Measurements from ENCODE around the gene MRRF.
"Not testable (repeated sequence)": the region's sequence is repeated elsewhere in the genome, so short reads cannot be mapped to it uniquely, and the experiment has no call there.

Gene MRRF

DNA sequence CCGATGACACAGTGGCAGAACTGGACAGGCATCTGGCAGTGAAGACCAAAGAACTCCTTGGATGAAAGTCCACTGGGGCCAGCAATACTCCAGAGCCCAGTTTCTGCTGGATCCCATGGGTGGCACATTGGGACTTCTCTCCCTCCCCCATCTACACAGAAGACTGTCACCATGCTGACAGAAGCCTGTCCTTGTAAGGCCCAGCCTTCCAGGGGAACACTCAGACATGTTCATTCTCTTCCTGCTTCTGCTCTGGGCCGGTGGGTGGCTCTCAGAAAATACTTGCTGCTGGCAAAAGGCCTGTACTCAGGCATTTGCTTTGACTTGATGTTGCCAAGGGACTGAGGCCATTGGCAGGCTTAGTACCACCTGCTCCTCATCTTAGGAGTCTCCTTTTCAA lies 57.9 kb downstream of the MRRF start:
- no peak for DNase-seq
- CTCF ChIA-PET = no interaction called here
- no peaks in the 10 kb centered on the region for H3K4me1 Mint-ChIP-seq
- no peaks in the 10 kb centered on the region for H3K9me3 Mint-ChIP-seq
- no peak overlapping the region for H3K4me3 Mint-ChIP-seq
- no peaks in the 10 kb centered on the region for H3K27me3 Mint-ChIP-seq
- peaks cover 12% of the 10 kb centered on the region for H3K36me3 Mint-ChIP-seq
- H3K27ac Mint-ChIP-seq = no peak overlapping the region

DNA sequence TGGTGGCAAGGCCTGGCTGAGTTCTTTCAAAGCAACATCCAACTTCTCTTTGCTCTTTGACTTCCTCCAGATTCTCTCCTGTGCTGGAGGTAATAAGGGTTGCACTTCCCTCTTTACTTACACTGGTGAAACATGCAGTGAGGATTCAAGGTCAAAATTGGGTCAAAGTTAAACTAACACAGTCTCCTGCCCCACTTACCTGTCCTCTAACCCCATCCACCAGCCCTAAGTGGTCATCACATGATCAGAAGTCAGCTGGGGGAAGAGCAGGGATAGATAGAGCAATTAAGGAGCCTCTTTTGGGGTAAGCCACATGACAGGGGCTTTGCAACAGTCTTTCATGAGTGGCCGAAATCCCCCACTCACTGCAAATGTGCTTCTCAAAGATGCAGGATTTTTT lies 60.0 kb downstream of the MRRF start:
- H3K27me3 Mint-ChIP-seq, DNase-seq, H3K27ac Mint-ChIP-seq, CTCF ChIA-PET, H3K9me3 Mint-ChIP-seq, H3K4me3 Mint-ChIP-seq, H3K4me1 Mint-ChIP-seq: not testable (repeated sequence)
- H3K36me3 Mint-ChIP-seq = peaks cover 14% of the 10 kb centered on the region

DNA sequence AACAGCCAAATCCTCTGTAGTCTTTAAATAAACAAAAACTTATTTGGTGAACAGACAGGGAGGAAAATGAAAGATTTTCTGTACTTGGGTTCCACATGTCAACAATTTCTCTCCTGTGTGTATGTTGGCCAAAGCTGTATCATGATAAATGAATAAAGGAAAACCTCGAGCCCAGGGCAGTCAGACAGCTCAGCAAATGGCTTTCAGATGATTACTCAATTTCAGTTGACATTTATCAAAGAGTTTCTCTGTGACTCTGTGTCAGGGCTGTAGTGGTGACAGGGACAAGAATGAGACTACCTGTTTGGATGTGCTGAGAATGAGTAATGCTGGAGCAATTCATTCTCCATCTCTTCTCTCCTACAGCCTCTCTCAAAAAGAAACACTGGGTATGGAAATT lies 60.4 kb downstream of the MRRF start:
- CTCF ChIA-PET = no interaction called here
- Mint-ChIP-seq H3K4me3 (no peak overlapping the region), H3K36me3 (peaks cover 15% of the 10 kb centered on the region), H3K27me3 (no peaks in the 10 kb centered on the region), H3K9me3 (no peaks in the 10 kb centered on the region), H3K27ac (no peak overlapping the region), H3K4me1 (no peaks in the 10 kb centered on the region)
- DNase-seq = no peak

DNA sequence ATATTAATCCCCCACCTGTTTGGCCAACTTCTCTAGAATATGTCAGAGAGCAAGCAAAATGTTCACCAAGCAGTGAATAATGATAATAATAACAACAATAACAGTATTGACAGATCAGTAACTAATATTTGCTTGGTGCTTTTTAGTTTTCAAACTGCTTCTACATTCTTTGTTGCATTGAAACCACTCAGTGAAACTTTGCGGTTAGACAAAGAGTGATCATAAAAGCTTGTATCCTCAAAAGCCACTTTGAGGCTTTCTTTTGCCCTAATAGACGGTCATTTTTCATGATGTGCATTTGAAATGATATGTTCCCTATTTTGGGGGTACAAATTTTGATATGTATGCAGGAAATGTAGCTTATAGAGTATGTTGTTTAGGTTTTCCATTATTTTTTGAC lies 62.5 kb downstream of the MRRF start:
- H3K36me3 Mint-ChIP-seq = peaks cover 15% of the 10 kb centered on the region

DNA sequence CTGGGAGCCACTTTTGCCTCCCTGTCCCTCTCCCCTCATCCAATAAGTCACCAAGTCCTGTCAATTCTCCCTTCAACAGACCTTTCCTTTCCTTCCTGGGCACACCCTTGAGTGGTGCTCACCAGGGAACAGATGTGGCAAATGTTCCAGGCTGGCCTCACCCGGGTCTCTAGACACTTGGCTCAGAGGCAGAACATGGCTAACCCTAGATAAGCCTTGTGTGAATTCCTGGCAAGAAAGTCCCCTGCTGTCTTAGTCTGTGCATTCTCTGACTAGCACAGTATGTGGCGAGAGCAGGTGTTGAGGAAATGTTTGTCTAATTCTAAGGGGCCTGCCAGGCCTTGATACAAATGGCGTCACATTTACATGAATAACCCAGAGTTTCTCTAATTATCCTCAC lies 64.9 kb downstream of the MRRF start:
- DNase-seq = no peak
- Mint-ChIP-seq H3K27me3 (no peaks in the 10 kb centered on the region), H3K36me3 (peaks cover 6% of the 10 kb centered on the region), H3K4me1 (no peaks in the 10 kb centered on the region), H3K4me3 (no peak overlapping the region), H3K27ac (no peak overlapping the region), H3K9me3 (no peaks in the 10 kb centered on the region)
- CTCF ChIA-PET = interaction anchor here (0.6 kb wide), 1 partner anchor 90 kb away, joined by 3 read pairs; no protein-coding TSS in a partner anchor

More for the DNA sequence above, 62.5 kb downstream of the MRRF start:
- no peaks in the 10 kb centered on the region for H3K9me3 Mint-ChIP-seq
- no peak overlapping the region for H3K27ac Mint-ChIP-seq
- no peak for DNase-seq
- H3K4me1 Mint-ChIP-seq = no peaks in the 10 kb centered on the region
- CTCF ChIA-PET = no interaction called here
- no peaks in the 10 kb centered on the region for H3K27me3 Mint-ChIP-seq
- H3K4me3 Mint-ChIP-seq = no peak overlapping the region

DNA sequence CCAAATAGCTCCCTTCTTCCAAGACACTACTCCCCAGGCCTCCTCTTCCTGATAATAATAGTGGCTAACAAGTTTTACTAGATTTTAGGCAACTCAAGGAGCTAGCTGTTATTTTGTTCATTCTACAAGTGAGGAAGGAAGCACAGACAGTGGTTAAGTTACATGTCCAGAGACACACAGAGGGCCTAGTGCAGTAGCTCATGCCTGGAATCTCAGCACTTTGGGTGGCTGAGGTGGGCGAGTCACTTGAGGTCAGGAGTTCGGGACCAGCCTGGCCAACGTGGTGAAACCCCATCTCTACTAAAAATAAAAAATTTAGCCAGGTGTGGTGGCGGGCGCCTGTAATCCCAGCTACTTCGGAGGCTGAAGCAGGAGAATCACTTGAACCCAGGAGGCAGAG lies 65.8 kb downstream of the MRRF start:
- not testable (repeated sequence) for DNase-seq, H3K4me3 Mint-ChIP-seq, H3K36me3 Mint-ChIP-seq, H3K27ac Mint-ChIP-seq, H3K27me3 Mint-ChIP-seq, H3K9me3 Mint-ChIP-seq, H3K4me1 Mint-ChIP-seq
- CTCF ChIA-PET = interaction anchor here (1.4 kb wide), 1 partner anchor 206 kb away, joined by 4 read pairs; no protein-coding TSS in a partner anchor

DNA sequence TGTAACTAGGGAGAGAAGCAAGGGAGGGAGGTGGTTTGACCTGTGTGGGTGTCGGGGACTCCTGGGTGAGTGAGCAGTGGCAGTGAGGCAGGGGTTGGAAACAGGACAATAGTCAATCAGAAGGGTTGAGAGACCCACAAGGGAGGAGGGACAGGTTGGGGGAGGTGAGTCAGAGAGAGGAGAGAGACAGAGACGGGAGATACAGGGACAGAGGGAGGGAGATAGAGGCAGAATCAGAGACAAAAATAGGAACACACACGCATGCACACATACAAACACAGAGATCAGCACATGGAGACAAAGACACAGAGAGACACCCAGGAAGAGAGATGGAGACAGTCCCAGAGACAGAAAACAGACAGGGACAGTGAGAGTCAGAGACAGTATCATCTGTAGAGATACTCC lies 66.8 kb downstream of the MRRF start:
- DNase-seq = no peak
- no peaks in the 10 kb centered on the region for H3K27me3 Mint-ChIP-seq
- H3K9me3 Mint-ChIP-seq = no peaks in the 10 kb centered on the region
- no peak overlapping the region for H3K4me3 Mint-ChIP-seq
- H3K4me1 Mint-ChIP-seq = no peaks in the 10 kb centered on the region
- H3K27ac Mint-ChIP-seq = no peak overlapping the region
- CTCF ChIA-PET = no interaction called here
- peaks cover 3% of the 10 kb centered on the region for H3K36me3 Mint-ChIP-seq

DNA sequence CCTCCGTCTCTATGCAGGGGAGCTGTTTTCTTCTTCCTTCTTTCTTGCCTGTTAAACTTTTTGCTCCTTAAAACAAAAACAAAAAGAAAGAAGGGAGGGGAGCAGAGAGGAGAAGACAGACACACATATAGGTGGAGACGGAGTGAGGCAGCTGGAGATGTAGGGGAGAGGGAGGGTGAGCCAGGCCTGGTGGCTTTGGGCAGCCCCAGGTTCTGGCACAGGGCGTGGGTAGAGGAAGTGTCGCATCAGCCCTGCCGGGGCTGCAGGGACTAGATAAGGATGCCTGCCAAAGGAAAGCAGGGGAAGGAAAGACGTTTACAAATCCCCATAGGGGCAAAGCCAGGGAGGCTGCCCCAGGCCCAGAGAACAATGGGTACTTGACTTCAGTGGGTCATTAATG lies 67.4 kb downstream of the MRRF start:
- peaks cover 3% of the 10 kb centered on the region for H3K36me3 Mint-ChIP-seq
- H3K27ac Mint-ChIP-seq = no peak overlapping the region
- CTCF ChIA-PET = interaction anchor here (0.5 kb wide), 1 partner anchor 31 kb away, joined by 6 read pairs; no protein-coding TSS in a partner anchor
- no peaks in the 10 kb centered on the region for H3K4me1 Mint-ChIP-seq
- H3K27me3 Mint-ChIP-seq = no peaks in the 10 kb centered on the region
- no peaks in the 10 kb centered on the region for H3K9me3 Mint-ChIP-seq
- no peak overlapping the region for H3K4me3 Mint-ChIP-seq
- DNase-seq = no peak

DNA sequence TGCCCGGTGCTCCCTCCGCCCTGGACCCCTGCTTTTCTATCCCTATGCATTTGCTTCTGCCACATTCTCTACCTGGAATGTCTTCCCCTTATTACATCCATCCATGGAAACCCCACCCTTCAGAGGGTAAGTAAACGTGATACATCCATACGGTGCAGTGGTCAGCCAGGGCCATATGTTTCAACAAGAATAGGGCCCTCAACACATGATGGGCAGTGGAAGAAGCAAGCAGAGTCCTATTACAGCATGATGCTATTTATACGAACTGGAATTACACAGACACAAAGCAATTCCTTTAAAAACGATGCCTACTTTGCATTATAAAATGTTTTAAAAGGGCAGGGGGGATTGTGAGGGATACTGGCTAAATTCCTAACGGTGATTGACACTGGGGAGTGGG lies 68.0 kb downstream of the MRRF start:
- H3K4me3 Mint-ChIP-seq = no peak overlapping the region
- no peak for DNase-seq
- H3K4me1 Mint-ChIP-seq = no peaks in the 10 kb centered on the region
- H3K27me3 Mint-ChIP-seq = no peaks in the 10 kb centered on the region
- peaks cover 3% of the 10 kb centered on the region for H3K36me3 Mint-ChIP-seq
- H3K27ac Mint-ChIP-seq = no peak overlapping the region
- H3K9me3 Mint-ChIP-seq = no peaks in the 10 kb centered on the region
- CTCF ChIA-PET = interaction anchor here (0.5 kb wide), 1 partner anchor 31 kb away, joined by 6 read pairs; no protein-coding TSS in a partner anchor

DNA sequence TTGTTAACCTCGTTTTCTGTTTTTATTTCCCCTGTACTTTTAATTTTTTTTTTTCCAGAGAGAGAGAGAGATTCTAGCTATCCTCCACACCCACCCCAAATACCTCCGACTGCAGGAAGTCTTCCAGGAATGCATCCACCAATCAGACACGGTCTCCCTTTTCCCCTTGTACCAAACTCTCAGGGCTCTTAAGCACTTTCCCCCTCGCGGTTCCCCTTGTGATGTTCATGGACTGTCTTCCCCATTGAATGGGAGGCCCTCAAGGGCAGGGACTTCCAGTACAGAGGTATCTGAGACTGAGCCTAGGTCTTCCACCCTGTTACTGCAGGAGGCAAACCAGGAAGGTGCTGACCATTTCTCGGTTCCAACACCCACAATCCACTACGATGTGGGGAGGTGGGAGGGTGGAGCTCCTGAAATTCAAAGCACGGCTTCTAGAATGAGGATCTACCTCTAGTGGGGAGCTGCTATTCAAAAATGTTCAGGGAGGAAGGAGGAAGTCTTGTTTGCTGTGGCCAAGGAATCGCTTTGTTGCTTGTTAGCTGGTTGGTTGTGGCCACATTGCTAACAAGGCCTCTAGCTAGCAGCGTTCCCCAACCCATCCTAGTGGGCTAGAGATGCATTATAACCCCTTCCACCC lies 68.6 kb downstream of the MRRF start:
- Mint-ChIP-seq H3K4me1 (no peaks in the 10 kb centered on the region), H3K4me3 (no peak overlapping the region)

DNA sequence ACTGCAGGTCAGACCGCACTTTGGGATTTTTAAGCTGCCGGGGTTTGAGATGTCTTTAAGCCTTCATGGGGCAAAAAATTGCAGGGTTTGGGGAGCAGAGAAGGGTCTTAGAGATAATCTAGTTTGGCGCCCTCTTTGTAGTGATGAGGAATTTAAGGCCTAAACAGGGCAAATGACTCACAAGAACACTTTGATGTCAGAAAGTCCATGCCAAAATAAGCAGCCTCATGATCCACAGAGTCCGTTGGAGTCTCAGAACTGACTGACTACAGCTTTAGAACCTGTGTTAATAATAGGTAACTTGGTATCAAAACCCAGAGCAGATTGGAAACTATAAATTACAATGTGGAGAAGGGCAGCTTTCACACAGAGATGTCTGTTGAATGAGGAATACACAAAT lies 70.2 kb downstream of the MRRF start:
- Mint-ChIP-seq H3K4me1 (no peaks in the 10 kb centered on the region), H3K4me3 (no peak overlapping the region), H3K9me3 (no peaks in the 10 kb centered on the region), H3K27me3 (peaks cover 19% of the 10 kb centered on the region), H3K36me3 (no peaks in the 10 kb centered on the region), H3K27ac (no peak overlapping the region)
- CTCF ChIA-PET = no interaction called here
- DNase-seq = no peak

More for the DNA sequence above, 68.6 kb downstream of the MRRF start:
- H3K9me3 Mint-ChIP-seq = no peaks in the 10 kb centered on the region
- DNase-seq = no peak
- CTCF ChIA-PET = no interaction called here
- peaks cover 3% of the 10 kb centered on the region for H3K36me3 Mint-ChIP-seq
- H3K27me3 Mint-ChIP-seq = peaks cover 5% of the 10 kb centered on the region
- no peak overlapping the region for H3K27ac Mint-ChIP-seq

DNA sequence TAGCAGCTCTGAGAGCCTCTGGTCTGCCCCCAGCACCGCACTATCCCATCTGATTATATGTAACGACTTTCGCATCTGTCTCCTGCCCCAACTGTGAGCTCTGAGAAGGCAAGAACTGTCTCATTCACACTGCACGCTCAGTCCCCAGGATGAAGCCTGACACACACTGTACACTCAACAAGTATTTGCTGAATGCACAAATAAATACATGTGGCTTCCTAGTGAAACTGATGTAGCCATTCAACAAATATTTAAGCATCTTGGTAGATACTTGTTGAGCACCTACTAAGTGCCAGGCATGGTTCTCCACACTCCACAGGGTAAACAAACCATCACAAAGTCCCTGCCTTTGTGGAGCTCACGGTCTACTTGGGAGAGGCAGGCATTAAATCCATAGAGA lies 71.5 kb downstream of the MRRF start:
- H3K27ac Mint-ChIP-seq = no peak overlapping the region
- no peak overlapping the region for H3K4me3 Mint-ChIP-seq
- CTCF ChIA-PET = interaction anchor here (1.2 to 2.2 kb wide), 2 partner anchors 14 to 241 kb away, joined by 3 to 6 read pairs; no protein-coding TSS in a partner anchor
- H3K27me3 Mint-ChIP-seq = peaks cover 23% of the 10 kb centered on the region
- H3K4me1 Mint-ChIP-seq = no peaks in the 10 kb centered on the region
- DNase-seq = no peak
- H3K9me3 Mint-ChIP-seq = no peaks in the 10 kb centered on the region
- no peaks in the 10 kb centered on the region for H3K36me3 Mint-ChIP-seq

DNA sequence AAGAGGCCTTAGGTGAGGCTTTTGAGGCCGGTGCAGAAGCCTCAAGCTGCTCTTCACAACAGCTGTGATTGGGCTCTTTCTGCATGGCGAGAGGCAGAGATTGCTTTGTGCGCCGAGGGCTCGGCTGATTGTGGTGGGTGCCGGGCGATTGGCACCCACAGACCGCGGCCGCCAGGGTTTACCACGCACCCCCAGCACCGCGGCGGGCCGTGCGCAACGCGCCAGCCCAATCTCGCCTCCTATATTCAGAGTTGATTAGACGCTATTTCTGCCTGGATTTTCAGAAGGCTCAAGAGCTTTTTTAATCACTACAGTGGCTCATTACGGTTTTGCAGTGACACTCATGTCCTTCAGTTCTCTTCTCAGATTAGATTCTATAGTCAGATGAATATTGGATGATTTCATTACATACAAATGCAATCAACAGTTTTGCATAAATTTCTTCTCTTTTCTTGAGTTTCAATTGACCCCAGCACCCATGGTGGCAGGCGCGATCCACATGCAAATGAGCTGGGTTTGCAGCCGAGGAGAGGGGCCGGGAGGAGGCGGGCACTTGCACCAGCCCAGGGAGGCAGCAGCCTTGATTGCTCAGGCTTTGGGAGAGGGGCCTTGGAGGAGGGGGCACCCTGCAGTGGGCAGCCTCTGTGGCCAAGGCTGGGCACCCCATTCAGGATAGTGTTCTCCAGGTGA lies 72.3 kb downstream of the MRRF start:
- no peaks in the 10 kb centered on the region for H3K4me1 Mint-ChIP-seq
- H3K27me3 Mint-ChIP-seq = peaks cover 23% of the 10 kb centered on the region
- H3K4me3 Mint-ChIP-seq = no peak overlapping the region
- CTCF ChIA-PET = interaction anchor here (2.0 to 2.2 kb wide), 2 partner anchors 13 to 212 kb away, joined by 5 to 6 read pairs; no protein-coding TSS in a partner anchor
- no peak overlapping the region for H3K27ac Mint-ChIP-seq
- H3K9me3 Mint-ChIP-seq = no peaks in the 10 kb centered on the region
- DNase-seq = no peak
- no peaks in the 10 kb centered on the region for H3K36me3 Mint-ChIP-seq

DNA sequence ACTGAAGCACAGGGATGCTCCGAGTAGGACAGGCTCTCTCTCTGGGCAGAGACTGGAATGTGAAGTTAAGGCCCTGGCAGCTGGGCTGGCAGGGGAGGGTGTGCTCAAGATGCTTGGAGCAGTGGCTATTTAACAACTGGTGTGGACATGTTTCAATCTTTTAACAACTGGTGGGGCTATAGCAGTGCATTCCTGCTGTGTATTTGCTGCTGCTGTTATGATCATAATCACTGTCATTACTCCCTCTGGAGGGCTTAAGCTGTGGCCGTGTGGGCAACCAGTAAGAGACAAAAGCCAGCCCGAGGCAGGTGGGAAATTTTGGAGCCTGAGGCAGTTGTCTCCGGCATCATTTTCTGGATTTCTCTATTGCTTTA lies 72.9 kb downstream of the MRRF start:
- CTCF ChIA-PET = interaction anchor here (2.0 to 2.2 kb wide), 2 partner anchors 13 to 213 kb away, joined by 5 to 6 read pairs; no protein-coding TSS in a partner anchor
- Mint-ChIP-seq H3K27ac (no peak overlapping the region), H3K4me1 (no peaks in the 10 kb centered on the region), H3K9me3 (no peaks in the 10 kb centered on the region), H3K36me3 (no peaks in the 10 kb centered on the region), H3K27me3 (peaks cover 23% of the 10 kb centered on the region), H3K4me3 (no peak overlapping the region)
- no peak for DNase-seq

DNA sequence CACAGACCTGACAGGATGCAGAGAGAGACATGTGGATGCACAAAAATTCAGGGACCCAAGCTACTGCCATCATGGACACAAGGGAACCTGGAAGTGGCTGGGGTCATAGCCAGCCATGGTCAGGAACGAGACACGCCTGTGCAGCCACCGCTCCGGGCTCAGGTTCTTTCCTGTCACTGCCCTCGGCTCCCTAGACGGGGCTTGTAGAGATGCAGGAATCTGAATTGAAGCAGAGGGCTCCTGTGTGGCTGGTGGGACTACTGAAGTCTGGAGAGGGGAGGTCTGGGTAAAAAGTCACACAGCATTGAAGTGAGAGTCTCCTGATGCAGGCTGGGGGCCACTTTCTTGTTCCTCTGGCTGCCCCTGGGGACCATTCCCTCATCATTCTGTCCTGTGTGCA lies 73.9 kb downstream of the MRRF start:
- DNase-seq = no peak
- H3K27me3 Mint-ChIP-seq = peaks cover 23% of the 10 kb centered on the region
- no peak overlapping the region for H3K27ac Mint-ChIP-seq
- CTCF ChIA-PET = interaction anchor here (1.1 to 2.0 kb wide), 2 partner anchors 12 to 214 kb away, joined by 3 to 5 read pairs; no protein-coding TSS in a partner anchor
- no peaks in the 10 kb centered on the region for H3K36me3 Mint-ChIP-seq
- no peak overlapping the region for H3K4me3 Mint-ChIP-seq
- no peaks in the 10 kb centered on the region for H3K4me1 Mint-ChIP-seq
- H3K9me3 Mint-ChIP-seq = no peaks in the 10 kb centered on the region

Measured in activated naive CD4-positive, alpha-beta T cell treated with anti-CD3 and anti-CD28 coated beads, Interleukin-2, amount 10 ng/mL, durations not matched to agents 7 days and 5 days (primary cell).